ENCODE data around the gene SRD5A1.

- TF ChIP-seq CTCF (IDR thresholded peaks at IDR 0.05) (no peak), POLR2A (IDR thresholded peaks at IDR 0.05) (no peak)
These were observed 49.1 kb upstream of the SRD5A1 start for GRCh38 chr5:6584101-6584645.

Data from adrenal gland (tissue), 5 donors.